Measurements from ENCODE around the gene CNTNAP5. TPM values are rescaled to one million over a fixed set of nuclear protein-coding genes. Genes with fewer than 3 reads are reported as not detected.

The CNTNAP5 gene
- total and polyA plus RNA-seq, 2 of the 8 experiments (the other 6 are each of a cell fraction or from before 2014, with no cell fraction given) = 0.11 to 0.76 TPM

DNA sequence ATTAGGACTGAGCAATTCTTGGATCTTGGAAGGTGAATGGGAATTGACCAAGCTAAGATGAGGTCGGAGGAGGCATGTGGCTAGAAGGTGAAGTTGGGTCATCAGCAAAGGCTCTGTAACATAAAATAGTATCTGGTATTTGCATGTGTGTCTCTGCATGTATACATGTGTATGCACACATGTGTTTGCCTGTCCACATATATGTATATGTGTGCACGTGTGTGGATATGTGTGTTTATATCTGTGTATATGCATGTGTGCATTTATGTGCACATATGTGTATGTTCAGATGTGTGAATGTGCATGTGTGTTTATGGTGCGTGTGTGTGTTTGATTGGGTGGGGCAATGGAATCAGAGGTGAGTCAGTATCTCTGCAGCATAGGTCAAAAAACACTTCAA lies 664.3 kb downstream of the CNTNAP5 start:
- WGBS, 2 experiments (ENCODE audit: extremely low coverage in 1 of 2, insufficient coverage in 1 of 2, insufficient read length in 1 of 2, insufficient replicate concordance in 2 of 2, low coverage in 1 of 2, low lambda C conversion rate in 2 of 2, missing lambda C conversion rate in 1 of 2) = 89% methylated on average over 3 of the region's 3 CpGs; no CpG with 5 or more reads in 1 of the 2 experiments
- H3K27ac ChIP-seq (ENCODE audit: low read depth, low read length) = no peak overlapping the region
- TF ChIP-seq NANOG (IDR thresholded peaks at IDR 0.05; ENCODE audit: insufficient read depth, low read depth, low read length, poor library complexity, severe bottlenecking) = no peak

More for the DNA sequence above, 664.3 kb downstream of the CNTNAP5 start:
- CTCF ChIA-PET (ENCODE audit: partially characterized antibody) = no interaction called here
- H2BK15ac ChIP-seq (ENCODE audit: low read length) = no peak overlapping the region
- POLR2A ChIA-PET (ENCODE audit: partially characterized antibody) = no interaction called here
- no peak overlapping the region for H3K14ac ChIP-seq (ENCODE audit: insufficient read length)
- H3K4me3 ChIP-seq (ENCODE audit: extremely low read depth in 1 of 4, insufficient read depth in 2 of 4, low read depth in 3 of 4, low read length in 4 of 4) = no peak overlapping the region
- no peak overlapping the region for H2BK120ac ChIP-seq (replicated peaks; ENCODE audit: low read depth, low read length)
- no peak overlapping the region for H3K4ac ChIP-seq (replicated peaks; ENCODE audit: insufficient read length, low read depth, low read length)
- no peak overlapping the region for H4K8ac ChIP-seq (ENCODE audit: extremely low read depth, insufficient read depth, low read length)
- no peak overlapping the region for H3K4me2 ChIP-seq (ENCODE audit: insufficient read depth in 1 of 2, low read depth in 2 of 2, low read length in 2 of 2)
- H3K23ac ChIP-seq (ENCODE audit: insufficient read length) = no peak overlapping the region
- H3K79me2 ChIP-seq (ENCODE audit: control insufficient read depth in 1 of 2, insufficient read depth in 2 of 2, low read length in 2 of 2) = no peaks in the 10 kb centered on the region
- H3K27me3 ChIP-seq (replicated peaks in 1 of 4; ENCODE audit: control insufficient read depth in 3 of 4, extremely low read depth in 1 of 4, insufficient read depth in 3 of 4, low read length in 3 of 4) = no peaks in the 10 kb centered on the region
- H3K4me1 ChIP-seq (replicated peaks in 1 of 4; ENCODE audit: control insufficient read depth in 3 of 4, insufficient read depth in 4 of 4, low read length in 3 of 4) = no peaks in the 10 kb centered on the region
- H2AK5ac ChIP-seq (ENCODE audit: low read depth, low read length) = no peak overlapping the region
- no peak overlapping the region for H2BK5ac ChIP-seq (ENCODE audit: low read depth, low read length)
- no peaks in the 10 kb centered on the region for H3K23me2 ChIP-seq (ENCODE audit: low read depth, low read length)
- H3K18ac ChIP-seq (ENCODE audit: extremely low read depth, low read length) = no peak overlapping the region
- H3K36me3 ChIP-seq (ENCODE audit: control insufficient read depth in 2 of 4, insufficient read depth in 4 of 4, low read length in 3 of 4) = no peaks in the 10 kb centered on the region
- FAIRE-seq (no peak), DNase-seq (ENCODE audit: low read depth in 1 of 2, low spot score in 2 of 2) (no peak)
- H2AFZ ChIP-seq (ENCODE audit: low read length) = no peak overlapping the region
- H3K9me3 ChIP-seq (ENCODE audit: insufficient read depth in 2 of 2, low read depth in 1 of 2, low read length in 1 of 2) = 0 out of 4 replicates have a peak, but pooled peaks cover 0 to 4% of the 10 kb centered on the region in 2 experiments
- H4K5ac ChIP-seq (ENCODE audit: insufficient read length, low read depth, low read length) = no peak overlapping the region
- H4K20me1 ChIP-seq (replicated peaks in 1 of 2; ENCODE audit: control insufficient read depth in 1 of 2, insufficient read depth in 2 of 2, low read length in 2 of 2) = no peaks in the 10 kb centered on the region
- no peak overlapping the region for H2BK12ac ChIP-seq (ENCODE audit: low read depth, low read length)
- H4K91ac ChIP-seq (replicated peaks; ENCODE audit: insufficient read length, low read length) = no peak overlapping the region
- no peak overlapping the region for H2BK20ac ChIP-seq (ENCODE audit: low read length)
- no peak overlapping the region for H3K56ac ChIP-seq (replicated peaks; ENCODE audit: insufficient read length, low read depth, low read length)
- H3K9ac ChIP-seq (replicated peaks in 1 of 4; ENCODE audit: extremely low read depth in 1 of 4, low read depth in 3 of 4, low read length in 3 of 4) = no peak overlapping the region
- no peaks in the 10 kb centered on the region for H3K79me1 ChIP-seq (ENCODE audit: low read depth, low read length)

All from H1 (cell line).